Esophagus squamous epithelium (tissue), 4 donors: ENCODE measurements around the gene MLLT10.

Experiments
- POLR2A ChIP-seq, 4 donors: fragments of 450-650 bp; IDR thresholded peaks; one replicate each; pipeline ENCODE4 v1.6.1; 2017; ENCODE audit warnings: antibody characterized with exemption in 4 of 4, mild to moderate bottlenecking in 4 of 4, moderate library complexity in 3 of 4
- TF ChIP-seq, protein P1 (sequence below), 6 experiments: fragments of 450-650 bp in 4 of 6; fragments of 200-600 bp in 2 of 6; sonication (generic) in 2 of 6; IDR thresholded peaks; one replicate each; pipeline ENCODE4 v1.5.1; 2016 to 2019; ENCODE audit warnings: antibody characterized with exemption in 6 of 6, mild to moderate bottlenecking in 4 of 6, moderate library complexity in 4 of 6

DNA sequence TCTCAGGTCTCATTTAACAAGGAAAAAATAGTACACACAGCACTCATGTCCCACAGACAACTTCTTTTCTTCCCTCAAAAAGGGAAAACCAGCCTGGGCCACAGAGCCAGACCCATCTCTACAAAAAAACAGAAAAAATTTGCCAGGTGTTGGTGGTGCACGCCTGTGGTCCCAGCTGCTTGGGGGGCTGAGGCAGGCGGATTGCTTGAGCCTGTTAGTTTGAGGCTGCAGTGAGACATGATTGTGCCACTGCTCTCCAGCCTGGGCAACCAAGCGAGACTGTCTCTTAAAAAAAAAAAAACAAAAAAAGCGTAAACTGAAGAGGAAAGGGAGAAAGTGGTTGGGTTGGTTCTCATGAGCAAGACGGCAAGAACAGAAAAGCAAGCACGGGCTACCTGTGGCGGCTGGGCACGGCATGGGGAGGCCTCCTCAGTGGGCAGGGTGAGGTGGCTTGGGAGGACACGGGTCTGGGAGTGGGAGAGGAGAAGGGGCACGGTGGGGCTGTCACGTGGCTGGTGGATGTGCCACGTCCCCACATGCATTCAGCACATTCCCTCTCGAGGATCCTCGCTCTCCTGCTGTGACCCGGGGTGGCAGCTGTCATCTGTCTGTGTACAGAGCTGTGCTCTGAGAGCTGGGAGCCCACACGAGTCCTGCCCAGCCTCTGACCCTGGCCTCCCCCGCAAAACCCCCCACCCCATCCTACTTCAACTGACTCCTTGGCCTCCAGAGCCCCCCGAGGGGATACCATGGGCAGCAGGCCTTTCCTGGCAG, 219.7 kb downstream of the MLLT10 start:
- no peak for TF ChIP-seq POLR2A (IDR thresholded peaks at IDR 0.05)
- TF ChIP-seq, protein P1, sequence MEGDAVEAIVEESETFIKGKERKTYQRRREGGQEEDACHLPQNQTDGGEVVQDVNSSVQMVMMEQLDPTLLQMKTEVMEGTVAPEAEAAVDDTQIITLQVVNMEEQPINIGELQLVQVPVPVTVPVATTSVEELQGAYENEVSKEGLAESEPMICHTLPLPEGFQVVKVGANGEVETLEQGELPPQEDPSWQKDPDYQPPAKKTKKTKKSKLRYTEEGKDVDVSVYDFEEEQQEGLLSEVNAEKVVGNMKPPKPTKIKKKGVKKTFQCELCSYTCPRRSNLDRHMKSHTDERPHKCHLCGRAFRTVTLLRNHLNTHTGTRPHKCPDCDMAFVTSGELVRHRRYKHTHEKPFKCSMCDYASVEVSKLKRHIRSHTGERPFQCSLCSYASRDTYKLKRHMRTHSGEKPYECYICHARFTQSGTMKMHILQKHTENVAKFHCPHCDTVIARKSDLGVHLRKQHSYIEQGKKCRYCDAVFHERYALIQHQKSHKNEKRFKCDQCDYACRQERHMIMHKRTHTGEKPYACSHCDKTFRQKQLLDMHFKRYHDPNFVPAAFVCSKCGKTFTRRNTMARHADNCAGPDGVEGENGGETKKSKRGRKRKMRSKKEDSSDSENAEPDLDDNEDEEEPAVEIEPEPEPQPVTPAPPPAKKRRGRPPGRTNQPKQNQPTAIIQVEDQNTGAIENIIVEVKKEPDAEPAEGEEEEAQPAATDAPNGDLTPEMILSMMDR (IDR thresholded peaks at IDR 0.05), result no peak
